Trophoblast cell (in vitro differentiated cells and primary cell): Measurements from ENCODE around the gene KRT31.

ENCODE experiments used
- DNase-seq, 2 donors: peaks; one replicate each; pipeline ENCODE4 v3.0.0-alpha.2; 2016
- H2AFZ ChIP-seq: 2 replicates; pipeline ENCODE4 v1.6.1; 2013; ENCODE audit warnings: low read length, moderate library complexity, mild to moderate bottlenecking; ENCODE audit not compliant: insufficient read depth, poor library complexity
- H2AK5ac ChIP-seq: 2 replicates; pipeline ENCODE4 v1.6.1; 2013; ENCODE audit warnings: mild to moderate bottlenecking, low read length
- H2BK120ac ChIP-seq: 2 replicates; pipeline ENCODE4 v1.6.1; 2013; ENCODE audit warnings: low read length, mild to moderate bottlenecking, moderate library complexity; ENCODE audit not compliant: insufficient read depth, poor library complexity
- H2BK12ac ChIP-seq: 2 replicates; pipeline ENCODE4 v1.6.1; 2013; ENCODE audit warnings: mild to moderate bottlenecking, low read length, moderate library complexity
- H2BK5ac ChIP-seq: 2 replicates; pipeline ENCODE4 v1.6.1; 2013; ENCODE audit warnings: low read length, low read depth, moderate library complexity, mild to moderate bottlenecking; ENCODE audit not compliant: poor library complexity
- H3K14ac ChIP-seq: 2 replicates; pipeline ENCODE4 v1.6.1; 2013; ENCODE audit warnings: mild to moderate bottlenecking, low read length
- H3K18ac ChIP-seq: 2 replicates; pipeline ENCODE4 v1.6.1; 2013; ENCODE audit warnings: mild to moderate bottlenecking, low read length
- H3K23ac ChIP-seq: 2 replicates; pipeline ENCODE4 v1.6.1; 2013; ENCODE audit warnings: low read length
- H3K27ac ChIP-seq: 2 replicates; pipeline ENCODE4 v1.5.1; 2013; ENCODE audit warnings: low read depth, mild to moderate bottlenecking, inconsistent platforms, low read length, moderate library complexity
- H3K27me3 ChIP-seq: 2 replicates; pipeline ENCODE4 v1.6.1; 2013; ENCODE audit warnings: inconsistent platforms, mild to moderate bottlenecking, low read length, moderate library complexity; ENCODE audit not compliant: insufficient read depth
- H3K36me3 ChIP-seq, 2 experiments: 1 replicate in 1 of 2; 2 replicates in 1 of 2; pipeline ENCODE4 v1.6.1; 2013; ENCODE audit warnings: low read length in 2 of 2, mild to moderate bottlenecking in 2 of 2, moderate library complexity in 1 of 2; ENCODE audit not compliant: insufficient read depth in 2 of 2, control insufficient read depth in 1 of 2
- H3K4ac ChIP-seq: 2 replicates; pipeline ENCODE4 v1.6.1; 2013; ENCODE audit warnings: low read depth, mild to moderate bottlenecking, low read length, moderate library complexity
- H3K4me1 ChIP-seq, 2 experiments: 1 replicate in 1 of 2; 2 replicates in 1 of 2; pipeline ENCODE4 v1.6.1; 2013; ENCODE audit warnings: low read length in 2 of 2, mild to moderate bottlenecking in 2 of 2, moderate library complexity in 1 of 2; ENCODE audit not compliant: insufficient read depth in 2 of 2, control insufficient read depth in 1 of 2
- H3K4me2 ChIP-seq: 2 replicates; pipeline ENCODE4 v1.6.1; 2013; ENCODE audit warnings: inconsistent platforms, mild to moderate bottlenecking, low read length, moderate library complexity
- H3K4me3 ChIP-seq: 2 replicates; pipeline ENCODE4 v1.5.1; 2013; ENCODE audit warnings: mild to moderate bottlenecking, low read depth, low read length, inconsistent platforms
- H3K79me1 ChIP-seq: one replicate; pipeline ENCODE4 v1.6.1; 2013; ENCODE audit warnings: low read length
- H3K79me2 ChIP-seq: 2 replicates; pipeline ENCODE4 v1.6.1; 2013; ENCODE audit warnings: low read length, mild to moderate bottlenecking; ENCODE audit not compliant: control insufficient read depth, insufficient read depth, poor library complexity
- H3K9ac ChIP-seq: 2 replicates; pipeline ENCODE4 v1.6.1; 2013; ENCODE audit warnings: mild to moderate bottlenecking, low read length
- H3K9me3 ChIP-seq: 2 replicates; pipeline ENCODE4 v1.6.1; 2013; ENCODE audit warnings: low read depth, mild to moderate bottlenecking, control low read depth, inconsistent platforms, low read length; ENCODE audit not compliant: insufficient read depth
- H4K12ac ChIP-seq: 2 replicates; pipeline ENCODE4 v1.6.1; 2013; ENCODE audit warnings: low read depth, mild to moderate bottlenecking, low read length, moderate library complexity
- H4K8ac ChIP-seq: 2 replicates; pipeline ENCODE4 v1.6.1; 2013; ENCODE audit warnings: low read depth, mild to moderate bottlenecking, low read length, moderate library complexity
- H4K91ac ChIP-seq: one replicate; pipeline ENCODE4 v1.6.1; 2013; ENCODE audit warnings: low read depth, mild to moderate bottlenecking, low read length, moderate library complexity
- WGBS: extraction: QIAGEN DNeasy Blood & Tissue Kit; methylation state at CpG from one replicate; pipeline ENCODE4 v1.1.7; 2013; ENCODE audit warnings: missing lambda C conversion rate; ENCODE audit not compliant: insufficient read length, insufficient coverage; ENCODE audit errors: extremely low coverage; 5-methylcytosine and 5-hydroxymethylcytosine counted together

Gene KRT31

DNA sequence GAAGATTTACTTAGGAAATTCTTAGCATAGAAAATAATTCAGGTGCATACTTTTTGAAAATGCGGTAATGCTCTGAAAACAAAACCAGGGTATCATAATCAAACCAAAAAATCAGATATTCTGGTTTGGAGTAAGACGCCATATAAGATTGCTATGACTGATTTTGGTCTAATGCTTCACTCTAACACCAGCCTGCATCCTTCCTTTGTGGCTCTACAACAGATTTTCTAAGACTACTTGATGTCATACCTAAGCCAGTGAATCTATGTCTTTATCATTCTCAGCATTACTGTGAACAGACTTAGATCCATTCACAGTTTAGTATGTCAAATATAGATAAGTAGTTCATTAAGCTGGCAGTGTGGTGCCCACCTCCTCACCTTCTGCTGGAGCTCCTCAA, 28.4 kb downstream of the KRT31 start:
- Histone ChIP-seq H2AK5ac (no peak overlapping the region), H2BK12ac (no peak overlapping the region), H2BK120ac (no peak overlapping the region), H3K4me1 (peaks cover 0 to 5% of the 10 kb centered on the region in 2 experiments), H3K79me1 (no peaks in the 10 kb centered on the region), H2BK5ac (no peak overlapping the region), H3K4me2 (no peak overlapping the region), H3K4me3 (no peak overlapping the region), H3K27me3 (no peaks in the 10 kb centered on the region), H4K8ac (no peak overlapping the region), H4K12ac (no peak overlapping the region), H3K4ac (no peak overlapping the region), H3K9me3 (peaks cover 1% of the 10 kb centered on the region), H2AFZ (no peak overlapping the region), H3K14ac (no peak overlapping the region), H3K9ac (no peak overlapping the region), H4K91ac (no peak overlapping the region), H3K18ac (no peak overlapping the region), H3K36me3 (no peaks in the 10 kb centered on the region), H3K79me2 (no peaks in the 10 kb centered on the region), H3K27ac (no peak overlapping the region), H3K23ac (no peak overlapping the region)
- WGBS = no CpG with 5 or more reads among the region's 2 CpGs
- no peak for DNase-seq

DNA sequence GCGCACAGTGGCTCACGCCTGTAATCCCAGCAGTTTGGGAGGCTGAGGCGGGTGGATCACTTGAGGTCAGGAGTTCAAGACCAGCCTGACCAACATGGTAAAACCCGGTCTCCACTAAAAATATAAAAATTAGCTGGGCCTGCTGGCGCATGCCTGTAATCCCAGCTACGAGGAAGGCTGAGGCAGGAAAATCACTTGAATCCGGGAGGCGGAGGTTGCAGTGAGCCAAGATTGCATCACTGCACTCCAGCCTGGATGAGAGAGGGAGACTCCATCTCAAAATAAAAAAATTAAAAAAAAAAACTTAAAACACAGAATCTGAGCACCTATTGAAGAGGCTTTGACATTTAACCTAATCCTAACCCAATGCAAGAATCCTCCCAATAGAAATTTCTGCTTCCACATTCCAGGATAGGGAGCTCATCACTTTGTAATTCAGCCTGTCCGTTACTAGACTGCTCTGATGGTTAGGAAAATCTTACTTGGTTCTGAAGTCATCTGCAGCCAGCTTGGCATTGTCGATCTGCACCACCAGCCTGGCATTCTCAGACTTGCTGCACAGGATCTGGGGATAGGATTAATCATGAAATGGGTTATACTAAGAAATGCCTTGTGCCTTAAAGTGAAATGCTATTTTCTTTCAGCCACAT, 29.9 kb downstream of the KRT31 start:
- no peak overlapping the region for H2BK5ac ChIP-seq
- peak; percentile 28 to 62 for DNase-seq
- H3K9ac ChIP-seq = no peak overlapping the region
- WGBS = no CpG with 5 or more reads among the region's 10 CpGs
- no peak overlapping the region for H2BK120ac ChIP-seq
- H4K8ac ChIP-seq = no peak overlapping the region
- peaks cover 0 to 5% of the 10 kb centered on the region in 2 experiments for H3K4me1 ChIP-seq
- no peaks in the 10 kb centered on the region for H3K36me3 ChIP-seq
- no peak overlapping the region for H4K91ac ChIP-seq
- H2AK5ac ChIP-seq = no peak overlapping the region
- no peaks in the 10 kb centered on the region for H3K79me2 ChIP-seq
- H3K4ac ChIP-seq = no peak overlapping the region
- no peak overlapping the region for H3K4me2 ChIP-seq
- no peak overlapping the region for H3K18ac ChIP-seq
- H3K14ac ChIP-seq = no peak overlapping the region
- no peak overlapping the region for H2AFZ ChIP-seq
- H3K79me1 ChIP-seq = no peaks in the 10 kb centered on the region
- no peak overlapping the region for H3K4me3 ChIP-seq
- no peak overlapping the region for H3K23ac ChIP-seq
- peaks cover 1% of the 10 kb centered on the region for H3K9me3 ChIP-seq
- no peak overlapping the region for H3K27ac ChIP-seq
- no peak overlapping the region for H2BK12ac ChIP-seq
- H3K27me3 ChIP-seq = no peaks in the 10 kb centered on the region
- H4K12ac ChIP-seq = no peak overlapping the region

DNA sequence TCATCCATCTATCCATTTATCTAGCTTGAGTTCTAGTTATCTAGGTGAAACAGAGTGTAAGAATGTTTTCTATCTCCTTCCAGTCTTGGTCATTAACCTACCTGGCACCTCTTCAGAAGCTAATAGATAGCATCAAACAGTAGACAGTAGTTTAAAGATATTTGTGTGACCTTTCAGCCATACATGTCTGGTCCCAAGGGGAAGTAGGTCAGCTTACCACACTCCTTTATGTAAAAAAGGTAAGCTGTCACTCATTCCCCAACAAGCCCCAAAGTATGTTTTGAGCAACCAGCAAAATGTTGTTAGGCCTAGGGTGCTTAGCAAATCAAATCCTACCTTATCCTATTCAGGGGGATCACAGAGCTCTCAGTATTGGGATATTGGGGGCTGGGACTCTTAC, 31.3 kb downstream of the KRT31 start:
- Histone ChIP-seq H2BK120ac (no peak overlapping the region), H3K27ac (no peak overlapping the region), H4K8ac (no peak overlapping the region), H3K9ac (no peak overlapping the region), H3K9me3 (peaks cover 1% of the 10 kb centered on the region), H3K4me3 (no peak overlapping the region), H3K79me1 (no peaks in the 10 kb centered on the region), H3K4me1 (peaks cover 0 to 8% of the 10 kb centered on the region in 2 experiments), H4K91ac (no peak overlapping the region), H3K79me2 (no peaks in the 10 kb centered on the region), H2AK5ac (no peak overlapping the region), H3K4ac (no peak overlapping the region), H3K27me3 (no peaks in the 10 kb centered on the region), H2AFZ (no peak overlapping the region), H4K12ac (no peak overlapping the region), H3K23ac (no peak overlapping the region), H2BK5ac (no peak overlapping the region), H3K4me2 (no peak overlapping the region), H2BK12ac (no peak overlapping the region), H3K36me3 (no peaks in the 10 kb centered on the region), H3K14ac (no peak overlapping the region), H3K18ac (no peak overlapping the region)
- no peak for DNase-seq

DNA sequence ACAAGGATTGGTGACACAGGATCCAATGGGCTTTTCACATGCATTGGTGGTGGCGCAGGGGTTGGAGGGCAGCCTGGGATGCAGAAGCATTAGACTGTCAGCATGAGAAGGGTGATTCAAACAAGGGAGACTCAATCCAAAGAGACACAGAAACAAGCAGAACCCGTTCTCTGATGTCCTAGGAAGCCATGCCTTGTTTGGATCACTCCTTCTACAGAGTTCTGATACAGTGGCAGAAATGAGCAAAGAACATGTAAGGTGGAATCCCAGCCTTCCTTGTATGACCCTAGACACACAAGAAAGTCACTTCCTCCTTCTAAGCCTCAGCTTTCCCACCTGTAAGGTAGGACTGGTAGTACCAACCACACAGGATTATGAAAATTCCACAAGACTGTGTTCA, 33.5 kb downstream of the KRT31 start:
- Histone ChIP-seq H4K91ac (no peak overlapping the region), H2BK12ac (no peak overlapping the region), H2BK120ac (no peak overlapping the region), H3K4ac (no peak overlapping the region), H4K12ac (no peak overlapping the region), H2BK5ac (no peak overlapping the region), H2AK5ac (no peak overlapping the region), H3K27me3 (no peaks in the 10 kb centered on the region), H3K36me3 (no peaks in the 10 kb centered on the region), H3K79me2 (no peaks in the 10 kb centered on the region), H3K4me3 (no peak overlapping the region), H3K14ac (no peak overlapping the region), H4K8ac (no peak overlapping the region), H3K27ac (no peak overlapping the region), H3K79me1 (peaks cover 1% of the 10 kb centered on the region), H3K4me2 (no peak overlapping the region), H3K18ac (no peak overlapping the region), H3K23ac (no peak overlapping the region), H3K4me1 (peaks cover 0 to 13% of the 10 kb centered on the region in 2 experiments), H3K9ac (no peak overlapping the region), H2AFZ (no peak overlapping the region), H3K9me3 (peaks cover 1% of the 10 kb centered on the region)
- whole genome bisulfite sequencing = no CpG with 5 or more reads among the region's 2 CpGs
- DNase-seq = peak; percentile 19 to 65
